ENCODE results near the gene NSUN3.

GRCh38 chr3:94083261-94083660, 20.4 kb downstream of the NSUN3 start:
- TF ChIP-seq EP300 (IDR thresholded peaks at IDR 0.05) = no peak
- no peak for TF ChIP-seq CTCF (IDR thresholded peaks at IDR 0.05)
- TF ChIP-seq POLR2A (IDR thresholded peaks at IDR 0.05) = no peak
